GM18873 (cell line): ENCODE measurements around the gene GSAP.

Source experiments
- ATAC-seq: cut with Tn5 transposase; IDR thresholded peaks from one replicate; pipeline ENCODE4 v1.9.1; 2021; ENCODE audit warnings: mild to moderate bottlenecking, moderate library complexity, moderate number of reproducible peaks; ENCODE audit not compliant: unreplicated experiment, low FRiP score

The GSAP gene

GRCh38 chr7:77441046-77441445 lies 24.9 kb upstream of the GSAP start:
- no peak for ATAC-seq

DNA sequence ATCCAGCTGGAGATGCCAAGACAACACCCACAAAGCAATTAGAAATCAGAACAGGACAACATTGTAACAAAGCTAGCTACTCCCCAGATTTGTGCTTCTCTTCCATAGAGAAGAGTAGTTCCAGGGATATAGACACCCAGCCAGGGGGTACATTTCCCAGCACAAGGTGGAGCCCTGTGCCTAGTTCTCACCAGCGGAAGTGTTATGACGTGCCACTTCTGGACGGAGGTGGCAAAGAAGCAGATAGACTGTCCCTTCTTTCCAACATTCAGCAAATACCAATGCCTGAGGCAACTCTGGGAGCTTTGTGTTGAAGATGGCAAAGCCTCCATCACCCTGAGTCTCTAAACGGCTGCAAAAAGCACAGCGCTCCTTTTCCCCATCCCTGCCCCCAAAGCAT lies 23.4 kb upstream of the GSAP start:
- ATAC-seq, result no peak

DNA sequence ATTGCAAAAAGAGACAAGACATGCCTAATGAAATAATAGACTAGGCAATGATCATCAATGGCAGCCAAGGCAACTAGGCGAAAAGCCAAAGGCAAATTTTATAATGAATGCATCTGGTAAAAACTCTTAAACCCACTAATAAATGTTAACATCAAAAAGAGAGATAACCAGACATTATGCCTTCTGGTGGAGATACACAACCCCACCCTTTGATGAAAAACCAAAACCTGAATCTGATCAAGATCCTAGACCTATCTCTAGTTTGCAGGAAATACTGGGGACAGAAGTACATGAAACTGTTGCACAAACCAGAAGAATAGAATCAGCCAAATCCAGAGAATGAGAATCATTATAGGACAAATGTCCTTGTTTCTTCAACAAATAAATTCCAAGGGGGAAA lies 22.0 kb upstream of the GSAP start:
- no peak for ATAC-seq

- ATAC-seq, result no peak
Observed at GRCh38 chr7:77434570-77435275, 18.6 kb upstream of the GSAP start.

GRCh38 chr7:77433901-77434300 lies 17.8 kb upstream of the GSAP start:
- no peak for ATAC-seq

DNA sequence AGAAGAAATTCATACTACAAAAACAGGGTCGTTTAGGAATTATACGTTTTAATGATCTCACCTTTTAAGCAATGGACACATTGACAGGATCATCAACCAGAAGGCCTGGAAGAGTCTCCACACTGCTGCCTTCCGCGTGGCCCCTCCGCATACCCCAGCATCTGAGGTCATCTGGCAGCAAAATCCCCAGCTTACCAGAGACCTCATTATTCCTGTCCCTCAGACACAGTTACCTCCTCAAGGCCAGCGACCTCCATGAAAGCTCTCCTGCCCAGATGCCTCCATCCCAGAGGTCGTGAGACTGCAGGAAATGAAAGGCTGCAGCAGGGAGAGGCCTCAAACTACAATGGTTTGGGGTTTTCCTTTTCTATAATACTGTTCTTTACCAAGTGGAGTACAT lies 14.8 kb upstream of the GSAP start:
- no peak for ATAC-seq

GRCh38 chr7:77428777-77429231 lies 12.7 kb upstream of the GSAP start:
- no peak for ATAC-seq

DNA sequence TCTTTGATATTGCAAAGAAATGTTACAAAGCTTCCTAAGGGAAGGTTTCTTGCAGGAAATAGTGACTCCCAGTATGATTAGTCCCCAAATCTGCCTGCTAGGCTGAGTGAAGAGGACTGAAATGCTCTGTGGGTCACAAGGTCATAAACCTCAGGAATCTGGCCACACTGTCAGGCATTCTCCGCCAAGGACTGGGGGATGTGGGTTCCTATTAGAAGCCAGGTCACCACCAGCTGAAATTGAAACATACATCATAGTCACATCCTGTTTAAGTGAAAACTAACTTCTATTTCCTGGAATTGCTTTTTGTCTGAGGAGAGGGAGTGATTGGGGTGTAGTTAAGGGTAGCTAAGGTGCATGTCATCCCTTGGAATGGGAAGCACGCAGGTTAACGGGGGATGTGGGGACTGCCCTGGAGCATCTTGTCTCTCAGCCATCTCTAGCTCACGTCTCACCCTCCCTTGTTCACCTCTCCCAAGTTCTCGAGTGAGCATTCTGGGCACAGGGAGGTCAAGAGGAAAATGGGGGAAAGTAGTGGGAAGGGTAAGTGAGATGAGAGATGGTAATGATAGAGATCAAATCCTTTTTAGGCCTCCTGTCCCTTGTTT lies 12.0 kb upstream of the GSAP start:
- no peak for ATAC-seq

GRCh38 chr7:77426521-77427051 lies 10.4 kb upstream of the GSAP start:
- ATAC-seq, result no peak

DNA sequence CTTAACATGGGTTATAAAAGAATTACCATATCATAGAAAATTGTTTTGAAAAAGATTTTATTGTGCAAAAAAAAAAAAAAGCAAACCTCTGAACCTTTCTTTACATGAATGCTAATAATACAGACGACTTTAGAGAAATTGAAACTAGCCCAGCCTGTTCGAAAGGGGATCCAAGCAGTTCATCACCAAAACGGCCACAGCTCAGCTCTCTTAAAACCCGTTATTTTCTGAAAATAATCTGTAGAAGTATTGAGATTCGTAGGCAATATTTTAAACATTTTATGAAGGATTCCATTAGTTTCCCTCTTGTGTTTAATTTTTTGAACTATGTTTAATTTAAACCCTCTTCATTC lies 9.9 kb upstream of the GSAP start:
- ATAC-seq, result no peak

DNA sequence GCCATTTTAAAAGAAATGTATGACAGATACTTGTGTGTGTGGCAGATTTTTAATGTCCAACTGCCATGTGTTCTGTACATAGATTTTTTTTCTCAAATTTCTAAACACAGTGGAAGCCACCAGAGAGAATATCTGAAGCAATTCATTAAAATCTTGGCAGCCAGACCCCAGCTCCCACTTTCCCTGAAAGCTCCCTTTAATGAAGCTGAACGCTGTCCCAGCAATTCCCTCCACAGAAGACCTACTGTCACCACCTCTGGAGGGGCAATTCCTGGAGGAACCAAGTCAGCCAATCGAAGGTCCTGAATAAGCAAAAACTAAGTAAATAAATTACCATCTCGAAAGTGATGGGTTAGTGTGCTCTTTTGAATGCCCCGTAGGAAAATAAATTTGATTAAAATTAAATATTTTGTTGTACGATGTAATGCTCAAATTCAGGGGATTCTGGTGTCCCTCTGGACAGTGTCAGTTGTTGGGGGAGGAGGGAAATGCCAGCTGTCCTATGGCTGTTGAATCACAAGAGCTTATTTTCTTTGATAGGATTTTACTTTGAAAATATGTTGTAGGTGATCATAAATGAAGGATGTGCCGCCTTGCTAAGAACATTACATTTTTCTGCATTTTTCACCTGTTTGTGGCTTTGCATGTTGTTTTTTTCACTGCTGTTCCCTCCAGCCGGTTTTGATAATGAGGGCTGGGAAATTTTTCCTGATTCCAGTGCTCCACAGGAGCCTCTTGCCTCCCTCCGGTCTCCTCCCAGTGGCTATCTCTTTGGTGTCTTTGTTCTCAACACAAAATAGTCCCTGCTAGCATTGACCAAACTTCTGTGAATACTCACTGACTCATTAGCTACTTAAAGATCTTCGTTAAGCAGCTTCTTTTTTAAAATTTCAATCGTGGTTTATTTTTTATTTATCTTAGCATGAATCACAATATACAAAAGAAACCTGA lies 9.2 kb upstream of the GSAP start:
- no peak for ATAC-seq

DNA sequence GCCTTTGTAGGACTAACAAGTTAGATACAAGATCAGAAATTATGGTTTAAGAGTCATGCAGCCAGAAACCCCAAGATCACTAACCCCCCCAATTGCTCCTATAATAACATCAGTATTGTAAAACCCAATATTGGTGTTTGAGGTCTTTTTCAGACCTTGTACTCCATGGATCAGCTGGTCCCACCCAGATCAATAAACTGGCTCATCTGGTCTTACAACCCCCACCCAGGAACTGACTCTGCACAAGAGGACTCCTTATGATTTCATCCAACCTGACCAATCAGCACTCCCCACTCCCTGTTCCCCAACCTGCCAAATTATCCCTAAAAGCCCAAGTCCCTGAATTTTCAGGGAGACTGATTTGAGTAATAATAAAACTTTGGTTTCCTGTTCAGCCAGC lies 6.4 kb upstream of the GSAP start:
- no peak for ATAC-seq

DNA sequence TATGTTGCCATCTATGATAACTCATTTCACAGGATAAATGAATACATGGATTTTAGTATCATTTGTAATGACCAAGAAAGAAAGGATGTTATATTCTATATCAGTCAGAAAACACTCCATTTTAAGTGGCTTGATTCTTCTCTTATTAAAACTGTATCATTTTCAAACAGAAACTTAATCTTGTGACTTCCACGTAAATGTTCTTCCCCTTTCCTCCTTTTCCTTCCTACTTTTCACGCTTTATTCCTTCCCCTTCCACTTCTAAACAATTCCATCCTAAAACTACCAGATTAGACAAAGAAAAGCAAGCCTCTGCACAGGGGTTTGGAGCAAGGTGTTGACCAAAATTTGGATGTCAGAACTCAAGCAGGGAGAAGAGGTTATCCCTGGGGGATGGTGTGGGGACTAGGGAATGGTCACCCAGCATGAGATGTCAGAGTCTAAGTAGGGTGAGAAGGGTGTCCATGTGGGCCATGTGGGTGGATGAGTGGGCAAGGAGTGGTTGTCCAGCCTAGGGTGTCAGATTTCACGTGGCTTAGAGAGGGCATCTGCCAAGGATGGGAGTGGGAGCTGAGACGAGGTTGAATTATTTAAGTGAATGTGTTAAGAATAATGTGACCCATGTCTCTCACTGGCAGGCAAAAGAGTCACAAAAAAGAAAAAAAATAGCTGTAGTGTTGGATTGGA lies 5.0 kb upstream of the GSAP start:
- ATAC-seq, result no peak

DNA sequence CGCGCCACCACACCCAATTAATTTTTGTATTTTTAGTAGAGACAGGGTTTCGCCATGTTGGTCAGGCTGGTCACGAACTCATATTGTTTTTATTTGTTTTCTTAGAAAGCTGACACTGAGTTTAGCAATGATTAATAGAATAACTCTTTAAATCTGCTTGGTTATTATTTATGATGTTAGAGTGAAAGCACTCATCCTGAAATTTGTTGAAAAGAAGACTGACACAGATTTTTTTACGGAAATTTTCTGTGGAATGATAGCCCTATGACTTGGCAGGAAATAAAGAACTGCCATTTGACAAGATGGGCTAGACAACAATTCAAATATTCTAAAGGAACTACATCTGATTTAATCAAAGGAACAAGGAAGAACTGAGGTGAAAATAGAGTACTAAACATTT lies 4.3 kb upstream of the GSAP start:
- ATAC-seq, result no peak

GRCh38 chr7:77419102-77419501 lies 3.0 kb upstream of the GSAP start:
- no peak for ATAC-seq

- no peak for ATAC-seq
Observed at GRCh38 chr7:77417801-77418200, 1.7 kb upstream of the GSAP start.

- ATAC-seq, result no peak
Observed at GRCh38 chr7:77416621-77417371, 647 bp upstream of the GSAP start.

DNA sequence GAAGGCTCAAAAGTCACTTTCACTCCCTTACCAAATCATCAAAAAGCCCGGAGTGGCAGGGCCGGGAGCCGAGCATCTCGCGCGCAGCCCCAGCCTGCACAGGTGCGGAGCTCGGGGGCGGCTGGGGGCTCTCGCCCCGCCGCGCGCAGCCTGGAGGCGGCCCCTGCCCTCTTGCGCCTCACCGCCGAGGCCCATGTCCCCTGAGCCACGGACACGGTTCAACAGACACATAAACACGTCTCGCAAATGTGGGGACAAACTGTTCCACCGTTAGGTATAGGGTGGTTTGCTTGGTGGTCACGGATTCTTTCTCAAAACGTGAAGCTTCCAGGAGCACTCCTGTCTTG lies 700 bp downstream of the GSAP start:
- ATAC-seq, result no peak

DNA sequence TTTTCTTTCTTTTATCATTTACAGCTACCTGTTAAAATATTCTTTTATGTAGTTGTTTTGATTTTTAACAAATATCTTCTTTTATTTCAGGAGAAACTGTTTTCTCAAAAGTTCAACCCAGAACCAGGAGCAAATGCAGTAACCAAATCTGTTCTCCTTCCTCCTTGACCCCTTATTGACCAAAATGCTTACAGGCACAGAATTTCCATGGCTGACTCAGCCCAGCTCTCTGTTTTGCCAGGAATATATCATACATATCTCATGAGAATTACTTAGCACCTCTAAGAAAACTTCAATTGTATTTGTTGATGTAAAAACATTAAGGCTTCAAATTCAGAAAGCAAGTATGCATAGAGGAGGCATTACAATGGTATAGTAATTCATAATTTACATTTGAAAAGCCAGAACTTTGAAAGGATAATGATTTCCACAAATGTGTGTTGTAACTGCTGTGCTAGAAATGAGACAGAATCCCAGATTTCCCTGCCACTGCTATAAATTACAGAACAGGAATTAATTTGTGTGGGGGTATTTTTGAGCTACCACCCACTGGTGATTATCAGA lies 2.2 kb downstream of the GSAP start:
- no peak for ATAC-seq

DNA sequence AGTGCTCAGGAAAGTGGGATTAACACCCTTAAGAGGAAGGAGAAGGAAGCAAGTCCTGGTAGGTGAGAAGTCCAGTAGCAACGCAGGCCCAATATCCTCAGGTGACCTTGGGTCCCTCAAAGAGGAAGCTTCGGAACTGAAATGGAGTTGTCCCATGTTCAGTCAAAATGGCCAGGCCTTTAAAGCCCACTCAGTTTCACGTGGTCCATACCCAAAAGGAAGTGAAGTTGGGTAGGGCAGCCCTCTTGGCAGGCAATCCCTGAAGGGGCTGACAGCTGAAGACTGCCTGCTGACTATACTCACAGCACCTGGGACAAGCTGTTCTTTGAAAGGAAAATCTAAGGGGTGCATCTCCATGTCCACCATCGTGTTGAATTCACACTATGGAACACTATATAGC lies 3.0 kb downstream of the GSAP start:
- ATAC-seq, result no peak
